ENCODE data around the gene WFIKKN2. TPM values are rescaled to one million over a fixed set of nuclear protein-coding genes. Genes with fewer than 3 reads are reported as not detected.

WFIKKN2 gene
- total and polyA plus RNA-seq, 2 of the 13 experiments (the other 11 are each of a cell fraction or from before 2014, with no cell fraction given) = not detected

- TF ChIP-seq SMAD1 (CRISPR knock-in tag; IDR thresholded peaks at IDR 0.05; ENCODE audit: borderline replicate concordance, low read depth) (no peak), NAIF1 (CRISPR knock-in tag; IDR thresholded peaks at IDR 0.05; ENCODE audit: borderline replicate concordance) (no peak), NBN (conservative IDR thresholded peaks at IDR 0.05) (no peak), PAF1 (CRISPR knock-in tag; IDR thresholded peaks at IDR 0.05) (no peak), STAG1 (CRISPR knock-in tag; IDR thresholded peaks at IDR 0.05) (no peak), ZBTB34 (CRISPR knock-in tag; IDR thresholded peaks at IDR 0.05) (no peak), TCF7 (IDR thresholded peaks at IDR 0.05; ENCODE audit: low read depth) (no peak), KLF6 (CRISPR knock-in tag; IDR thresholded peaks at IDR 0.05) (no peak), MAFF (IDR thresholded peaks at IDR 0.05; ENCODE audit: low read depth, low read length) (no peak), ZBTB7B (CRISPR knock-in tag; IDR thresholded peaks at IDR 0.05) (no peak), EED (CRISPR knock-in tag; IDR thresholded peaks at IDR 0.05) (no peak), JUND (CRISPR knock-in tag; IDR thresholded peaks at IDR 0.05) (no peak), KAT8 (CRISPR knock-in tag; IDR thresholded peaks at IDR 0.05) (no peak)
Measured at GRCh38 chr17:50815400-50815799, 20.0 kb upstream of the WFIKKN2 start (continued).

- H3K4me3 ChIP-seq (replicated peaks in 1 of 3; ENCODE audit: insufficient read depth in 1 of 3, low read depth in 2 of 3, low read length in 3 of 3) = no peak overlapping the region
- H3K27me3 ChIP-seq (ENCODE audit: control insufficient read depth in 1 of 2, insufficient read depth in 2 of 2, low read length in 2 of 2) = peaks cover 0 to 36% of the 10 kb centered on the region in 2 experiments; a peak in 4 of 5 replicates
- H4K20me1 ChIP-seq (ENCODE audit: insufficient read depth, low read length) = no peaks in the 10 kb centered on the region
- no TSS peak for BruUV-seq (replicated peaks)
- no peak overlapping the region for H2AFZ ChIP-seq (ENCODE audit: low read length)
- H3K27ac ChIP-seq (ENCODE audit: extremely low read length, insufficient read depth, low read length) = no peak overlapping the region
- ATAC-seq = no peak
- no peak overlapping the region for H3K4me2 ChIP-seq (ENCODE audit: low read depth, low read length)
- DNase-seq (ENCODE audit: low spot score) = no peak
- H3K79me2 ChIP-seq (ENCODE audit: insufficient read depth, low read length) = no peaks in the 10 kb centered on the region
- peaks cover 20% of the 10 kb centered on the region for H3K4me1 ChIP-seq (ENCODE audit: insufficient read depth, low read length)
- POLR2A ChIA-PET = no interaction called here
- no peaks in the 10 kb centered on the region for H3K9me3 ChIP-seq (ENCODE audit: low read length)
- intact Hi-C loops (cut with micrococcal nuclease; ENCODE audit: unreplicated experiment) (loop anchor here (2.0 kb wide), 1 partner anchor 27 kb away; no protein-coding TSS in a partner anchor), in situ Hi-C loops (cut with HindIII; ENCODE audit: extremely low pct_ligation_motif_present, low pct_unique_long_range_greater_than_20kb) (no loop called here)
- WGBS (ENCODE audit: low lambda C conversion rate) = 11% methylated on average over 5 of the region's 5 CpGs
- FAIRE-seq = no peak
- no peak overlapping the region for H3K9ac ChIP-seq (ENCODE audit: insufficient read depth, low read depth, low read length)
- H3K36me3 ChIP-seq (replicated peaks in 1 of 2; ENCODE audit: control insufficient read depth in 1 of 2, insufficient read depth in 2 of 2, low read length in 2 of 2) = no peaks in the 10 kb centered on the region
- CTCF ChIA-PET (ENCODE audit: low intra/inter-chr PET ratio, low total read pairs) = interaction anchor here (1.1 to 4.1 kb wide), 3 partner anchors 26 to 140 kb away, joined by 4 to 19 read pairs (median 10); no protein-coding TSS in a partner anchor
- TF ChIP-seq ELF3 (CRISPR knock-in tag; IDR thresholded peaks at IDR 0.05) (no peak), XRCC5 (optimal IDR thresholded peaks at IDR 0.05; ENCODE audit: low read length) (no peak), JUND (CRISPR knock-in tag; IDR thresholded peaks at IDR 0.05) (no peak), NFKBIZ (CRISPR knock-in tag; IDR thresholded peaks at IDR 0.05) (no peak), HIC2 (CRISPR knock-in tag; IDR thresholded peaks at IDR 0.05; ENCODE audit: low read depth) (no peak), GMEB1 (CRISPR knock-in tag; IDR thresholded peaks at IDR 0.05; ENCODE audit: borderline replicate concordance) (no peak), ZFX (CRISPR knock-in tag; IDR thresholded peaks at IDR 0.05; ENCODE audit: low read depth) (no peak)
Measured at GRCh38 chr17:50816271-50816670, 19.1 kb upstream of the WFIKKN2 start.
